ENCODE data around the gene SENP2. TPM values are rescaled to one million over a fixed set of nuclear protein-coding genes. Genes with fewer than 3 reads are reported as not detected.

Gene SENP2
- polyA plus RNA-seq, 1 of the 3 experiments (the other 2 are of a cell fraction) = 7.1 TPM

- Histone ChIP-seq H4K20me1 (ENCODE audit: insufficient read depth) (no peaks in the 10 kb centered on the region), H2AFZ (ENCODE audit: low read depth) (no peak overlapping the region), H3K4me2 (no peak overlapping the region), H3K27me3 (ENCODE audit: insufficient read depth) (no peaks in the 10 kb centered on the region), H3K36me3 (replicated peaks in 1 of 2; ENCODE audit: control insufficient read depth in 1 of 2, insufficient read depth in 2 of 2, low read length in 1 of 2) (peaks cover 46 to 64% of the 10 kb centered on the region in 2 experiments), H3K79me2 (ENCODE audit: insufficient read depth) (no peaks in the 10 kb centered on the region), H3K4me3 (ENCODE audit: low read depth in 2 of 2, low read length in 1 of 2) (no peak overlapping the region), H3K9ac (no peak overlapping the region), H3K9me3 (no peaks in the 10 kb centered on the region), H3K9me2 (no peaks in the 10 kb centered on the region), H3K27ac (ENCODE audit: low read depth in 2 of 2, low read length in 1 of 2) (no peak overlapping the region), H3K4me1 (ENCODE audit: control insufficient read depth in 1 of 2, insufficient read depth in 2 of 2, low read depth in 1 of 2, low read length in 1 of 2) (no peaks in the 10 kb centered on the region), H3F3A (replicated peaks; ENCODE audit: insufficient read depth) (peaks cover 6% of the 10 kb centered on the region)
- ChIA-PET CTCF (interaction anchor here (1.4 kb wide), 1 partner anchor 55 kb away, joined by 7 read pairs; no protein-coding TSS in a partner anchor), POLR2A (no interaction called here)
- TF ChIP-seq USF1 (IDR thresholded peaks at IDR 0.05; ENCODE audit: borderline replicate concordance, low read depth) = no peak
- no peak for TF ChIP-seq CHD2 (IDR thresholded peaks at IDR 0.05; ENCODE audit: low read length, partially characterized antibody)
- no peak for TF ChIP-seq MAX (IDR thresholded peaks at IDR 0.05; ENCODE audit: low read depth)
- TF ChIP-seq YY1 (IDR thresholded peaks at IDR 0.05; ENCODE audit: low read depth) = no peak
- no peak for TF ChIP-seq GABPA (IDR thresholded peaks at IDR 0.05; ENCODE audit: low read depth)
- DNase-seq = no peak
Measured at GRCh38 chr3:185605566-185605965, 19.5 kb downstream of the SENP2 start.

- Histone ChIP-seq H3K9me3 (no peaks in the 10 kb centered on the region), H3K27ac (ENCODE audit: low read depth in 2 of 2, low read length in 1 of 2) (no peak overlapping the region), H3K4me2 (no peak overlapping the region), H3K9me2 (no peaks in the 10 kb centered on the region), H3K9ac (no peak overlapping the region), H3K79me2 (ENCODE audit: insufficient read depth) (no peaks in the 10 kb centered on the region), H3F3A (replicated peaks; ENCODE audit: insufficient read depth) (peaks cover 6% of the 10 kb centered on the region), H3K27me3 (ENCODE audit: insufficient read depth) (no peaks in the 10 kb centered on the region), H4K20me1 (ENCODE audit: insufficient read depth) (no peaks in the 10 kb centered on the region), H3K4me3 (ENCODE audit: low read depth in 2 of 2, low read length in 1 of 2) (no peak overlapping the region), H3K36me3 (replicated peaks in 1 of 2; ENCODE audit: control insufficient read depth in 1 of 2, insufficient read depth in 2 of 2, low read length in 1 of 2) (peaks cover 45 to 59% of the 10 kb centered on the region in 2 experiments), H3K4me1 (ENCODE audit: control insufficient read depth in 1 of 2, insufficient read depth in 2 of 2, low read depth in 1 of 2, low read length in 1 of 2) (no peaks in the 10 kb centered on the region), H2AFZ (ENCODE audit: low read depth) (no peak overlapping the region)
- ChIA-PET POLR2A (interaction anchor here (0.9 kb wide), 1 partner anchor 19 kb away, joined by 5 read pairs; no protein-coding TSS in a partner anchor), CTCF (interaction anchor here (1.4 kb wide), 1 partner anchor 54 kb away, joined by 7 read pairs; no protein-coding TSS in a partner anchor)
- no peak for DNase-seq
- 78% methylated on average over 4 of the region's 4 CpGs for WGBS (ENCODE audit: low lambda C conversion rate)
- TF ChIP-seq IRF3 (IDR thresholded peaks at IDR 0.05; ENCODE audit: low read depth, low read length) = no peak
- TF ChIP-seq POLR2AphosphoS5 (IDR thresholded peaks at IDR 0.05; ENCODE audit: low read depth, low read length) = no peak
- TF ChIP-seq REST (IDR thresholded peaks at IDR 0.05; ENCODE audit: low read depth, low read length) = no peak
- TF ChIP-seq USF2 (IDR thresholded peaks at IDR 0.05; ENCODE audit: borderline replicate concordance, low read depth, low read length) = no peak
- no peak for TF ChIP-seq CHD2 (IDR thresholded peaks at IDR 0.05; ENCODE audit: low read length, partially characterized antibody)
- no peak for TF ChIP-seq EZH2phosphoT487 (IDR thresholded peaks at IDR 0.05; ENCODE audit: borderline replicate concordance, low read depth)
- TF ChIP-seq USF1 (IDR thresholded peaks at IDR 0.05; ENCODE audit: borderline replicate concordance, low read depth) = no peak
- TF ChIP-seq JUND (IDR thresholded peaks at IDR 0.05) = no peak
- TF ChIP-seq RAD21 (IDR thresholded peaks at IDR 0.05; ENCODE audit: low read length) = no peak
- no peak for TF ChIP-seq SMC3 (IDR thresholded peaks at IDR 0.05; ENCODE audit: low read depth, low read length)
- TF ChIP-seq RCOR1 (IDR thresholded peaks at IDR 0.05; ENCODE audit: low read length) = no peak
- TF ChIP-seq RXRA (IDR thresholded peaks at IDR 0.05; ENCODE audit: borderline replicate concordance, low read depth) = no peak
- TF ChIP-seq MAX (IDR thresholded peaks at IDR 0.05; ENCODE audit: low read depth) = no peak
- TF ChIP-seq CTCF (IDR thresholded peaks at IDR 0.05) = no peak
- TF ChIP-seq MXI1 (IDR thresholded peaks at IDR 0.05; ENCODE audit: low read depth, low read length) = no peak
Measured at GRCh38 chr3:185606196-185606595, 20.1 kb downstream of the SENP2 start.

Measured in SK-N-SH (cell line).